Measurements from ENCODE around the gene DIO3.
A peak's percentile ranks its signal among the peaks of the same experiment; 100 is the strongest.

Gene DIO3
- 0 reads per million in 2 donors for total RNA-seq

GRCh38 chr14:101561145-101561896, at the start of gene DIO3:
DIO3 (plus strand) TSS chr14:101561495.
- DNase-seq = no peak

- DNase-seq = no peak
These were observed 49.5 kb upstream of the DIO3 start for GRCh38 chr14:101511620-101512375.

GRCh38 chr14:101512376-101512695, 49.0 kb upstream of the DIO3 start:
- DNase-seq = no peak

GRCh38 chr14:101514136-101514535, 47.2 kb upstream of the DIO3 start:
- no peak for DNase-seq

- DNase-seq = no peak
These were observed 44.9 kb upstream of the DIO3 start for GRCh38 chr14:101516401-101516800.

- DNase-seq = no peak
These were observed 42.5 kb upstream of the DIO3 start for GRCh38 chr14:101518611-101519473.

GRCh38 chr14:101520621-101521472, 40.4 kb upstream of the DIO3 start:
- DNase-seq = no peak

GRCh38 chr14:101521473-101521915, 39.8 kb upstream of the DIO3 start:
- no peak for DNase-seq

GRCh38 chr14:101521978-101522377, 39.3 kb upstream of the DIO3 start:
- no peak for DNase-seq

- DNase-seq = no peak
These were observed 35.4 kb upstream of the DIO3 start for GRCh38 chr14:101525640-101526527.

- DNase-seq = no peak
These were observed 33.3 kb upstream of the DIO3 start for GRCh38 chr14:101527987-101528386.

GRCh38 chr14:101529079-101529478, 32.2 kb upstream of the DIO3 start:
- DNase-seq = no peak

GRCh38 chr14:101534198-101534597, 27.1 kb upstream of the DIO3 start:
- DNase-seq = no peak

- peak in 1 of 5 experiments; percentile 12 for DNase-seq
These were observed 26.1 kb upstream of the DIO3 start for GRCh38 chr14:101535232-101535631.

GRCh38 chr14:101535701-101536207, 25.5 kb upstream of the DIO3 start:
- no peak for DNase-seq

- DNase-seq = no peak
These were observed 24.0 kb upstream of the DIO3 start for GRCh38 chr14:101537286-101537685.

- DNase-seq = no peak
These were observed 22.4 kb upstream of the DIO3 start for GRCh38 chr14:101538878-101539277.

- DNase-seq = no peak
These were observed 21.4 kb upstream of the DIO3 start for GRCh38 chr14:101539880-101540279.

GRCh38 chr14:101540481-101541462, 20.5 kb upstream of the DIO3 start:
- DNase-seq = no peak

- DNase-seq = no peak
These were observed 18.9 kb upstream of the DIO3 start for GRCh38 chr14:101542391-101542790.
